CD1c-positive myeloid dendritic cell (primary cell): ENCODE data around the gene CACTIN.

ENCODE experiments used
- DNase-seq: peaks from one replicate; pipeline ENCODE4 v3.0.0-alpha.2; 2016; ENCODE audit errors: extremely low spot score

CACTIN gene

GRCh38 chr19:3610745-3611717 lies 15.6 kb downstream of the CACTIN start:
- DNase-seq: no peak

- DNase-seq: no peak
These were observed 16.5 kb downstream of the CACTIN start for GRCh38 chr19:3609779-3610719.

- no peak for DNase-seq
These were observed 17.8 kb downstream of the CACTIN start for GRCh38 chr19:3608750-3609322.

- peak; percentile 24 for DNase-seq
These were observed 18.4 kb downstream of the CACTIN start for GRCh38 chr19:3608079-3608641.

GRCh38 chr19:3607303-3608078 lies 19.1 kb downstream of the CACTIN start:
- DNase-seq: peak; percentile 54

- DNase-seq: peak; percentile 53
These were observed 19.8 kb downstream of the CACTIN start, which contains the start of gene TBXA2R for GRCh38 chr19:3606690-3607289. Gene TBXA2R (minus strand): TSS chr19:3606875. CDS start chr19:3600634, 6,241 bp downstream.

- no peak for DNase-seq
These were observed 20.4 kb downstream of the CACTIN start for GRCh38 chr19:3606174-3606689.

- no peak for DNase-seq
These were observed 20.8 kb downstream of the CACTIN start for GRCh38 chr19:3605770-3606169.

- no peak for DNase-seq
These were observed 21.2 kb downstream of the CACTIN start for GRCh38 chr19:3605361-3605760.

- peak; percentile 23 for DNase-seq
These were observed 21.6 kb downstream of the CACTIN start for GRCh38 chr19:3604987-3605343.

GRCh38 chr19:3604227-3604986 lies 22.2 kb downstream of the CACTIN start:
- no peak for DNase-seq

- DNase-seq: no peak
These were observed 23.3 kb downstream of the CACTIN start for GRCh38 chr19:3603121-3603811.

GRCh38 chr19:3601021-3601420 lies 25.6 kb downstream of the CACTIN start:
- DNase-seq: no peak

- no peak for DNase-seq
These were observed 26.8 kb downstream of the CACTIN start for GRCh38 chr19:3599776-3600187.

- DNase-seq: no peak
These were observed 31.0 kb downstream of the CACTIN start for GRCh38 chr19:3595521-3596061.

- no peak for DNase-seq
These were observed 33.4 kb downstream of the CACTIN start for GRCh38 chr19:3593156-3593555.

- no peak for DNase-seq
These were observed 34.5 kb downstream of the CACTIN start for GRCh38 chr19:3591876-3592613.
